ENCODE results near the gene TNRC6C. TPM values are rescaled to one million over a fixed set of nuclear protein-coding genes. Genes with fewer than 3 reads are reported as not detected.

TNRC6C gene
- total RNA-seq, 4 donors from 2014 or later = 4.8 to 14.5 (median 11.6) TPM

DNA sequence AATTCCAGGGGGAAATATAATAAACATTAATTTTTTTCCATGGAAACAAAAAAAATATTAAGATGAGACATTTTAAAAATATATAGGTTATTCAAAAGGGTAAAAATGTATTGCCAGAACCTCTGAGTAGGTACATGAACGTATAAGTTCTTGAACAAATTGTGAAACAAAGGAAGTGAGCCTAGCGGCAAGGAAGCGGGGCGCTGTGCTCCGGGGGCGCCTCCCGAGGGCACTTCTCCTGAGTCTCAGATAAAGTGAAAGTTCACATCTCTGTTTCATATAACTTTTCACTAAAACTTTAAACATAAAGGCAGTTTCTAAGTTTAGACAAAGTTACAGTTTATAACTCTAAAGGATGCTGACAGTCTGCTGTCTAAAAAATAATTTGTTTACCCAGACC lies 52.3 kb downstream of the TNRC6C start:
- Histone ChIP-seq H3K27me3 (no peaks in the 10 kb centered on the region), H3K4me1 (peaks cover 4% of the 10 kb centered on the region), H3K27ac (no peak overlapping the region), H3K4me3 (no peak overlapping the region), H3K36me3 (peaks cover 9% of the 10 kb centered on the region), H3K9me3 (no peaks in the 10 kb centered on the region)
- WGBS = 73% methylated on average over 7 of the region's 7 CpGs
- no peak for DNase-seq (ENCODE audit: low spot score in 2 of 2)
- TF ChIP-seq, protein P1, sequence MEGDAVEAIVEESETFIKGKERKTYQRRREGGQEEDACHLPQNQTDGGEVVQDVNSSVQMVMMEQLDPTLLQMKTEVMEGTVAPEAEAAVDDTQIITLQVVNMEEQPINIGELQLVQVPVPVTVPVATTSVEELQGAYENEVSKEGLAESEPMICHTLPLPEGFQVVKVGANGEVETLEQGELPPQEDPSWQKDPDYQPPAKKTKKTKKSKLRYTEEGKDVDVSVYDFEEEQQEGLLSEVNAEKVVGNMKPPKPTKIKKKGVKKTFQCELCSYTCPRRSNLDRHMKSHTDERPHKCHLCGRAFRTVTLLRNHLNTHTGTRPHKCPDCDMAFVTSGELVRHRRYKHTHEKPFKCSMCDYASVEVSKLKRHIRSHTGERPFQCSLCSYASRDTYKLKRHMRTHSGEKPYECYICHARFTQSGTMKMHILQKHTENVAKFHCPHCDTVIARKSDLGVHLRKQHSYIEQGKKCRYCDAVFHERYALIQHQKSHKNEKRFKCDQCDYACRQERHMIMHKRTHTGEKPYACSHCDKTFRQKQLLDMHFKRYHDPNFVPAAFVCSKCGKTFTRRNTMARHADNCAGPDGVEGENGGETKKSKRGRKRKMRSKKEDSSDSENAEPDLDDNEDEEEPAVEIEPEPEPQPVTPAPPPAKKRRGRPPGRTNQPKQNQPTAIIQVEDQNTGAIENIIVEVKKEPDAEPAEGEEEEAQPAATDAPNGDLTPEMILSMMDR (IDR thresholded peaks at IDR 0.05) = no peak
- TF ChIP-seq POLR2AphosphoS5 (IDR thresholded peaks at IDR 0.05) = no peak
- TF ChIP-seq EP300 (IDR thresholded peaks at IDR 0.05) = no peak
- TF ChIP-seq POLR2A (IDR thresholded peaks at IDR 0.05) = no peak

- H3K4me3 ChIP-seq = no peak overlapping the region
- H3K27me3 ChIP-seq = no peaks in the 10 kb centered on the region
- DNase-seq (ENCODE audit: low spot score in 2 of 2) = no peak
- no peak overlapping the region for H3K27ac ChIP-seq
- peaks cover 4% of the 10 kb centered on the region for H3K4me1 ChIP-seq
- H3K36me3 ChIP-seq = peaks cover 4% of the 10 kb centered on the region
- no peaks in the 10 kb centered on the region for H3K9me3 ChIP-seq
- 90% methylated on average over 1 of the region's 1 CpG for WGBS
- no peak for TF ChIP-seq EP300 (IDR thresholded peaks at IDR 0.05)
- TF ChIP-seq, protein P1 (IDR thresholded peaks at IDR 0.05) = no peak
- no peak for TF ChIP-seq POLR2AphosphoS5 (IDR thresholded peaks at IDR 0.05)
- no peak for TF ChIP-seq POLR2A (IDR thresholded peaks at IDR 0.05)
Observed at GRCh38 chr17:78012428-78012827, 53.9 kb downstream of the TNRC6C start.

DNA sequence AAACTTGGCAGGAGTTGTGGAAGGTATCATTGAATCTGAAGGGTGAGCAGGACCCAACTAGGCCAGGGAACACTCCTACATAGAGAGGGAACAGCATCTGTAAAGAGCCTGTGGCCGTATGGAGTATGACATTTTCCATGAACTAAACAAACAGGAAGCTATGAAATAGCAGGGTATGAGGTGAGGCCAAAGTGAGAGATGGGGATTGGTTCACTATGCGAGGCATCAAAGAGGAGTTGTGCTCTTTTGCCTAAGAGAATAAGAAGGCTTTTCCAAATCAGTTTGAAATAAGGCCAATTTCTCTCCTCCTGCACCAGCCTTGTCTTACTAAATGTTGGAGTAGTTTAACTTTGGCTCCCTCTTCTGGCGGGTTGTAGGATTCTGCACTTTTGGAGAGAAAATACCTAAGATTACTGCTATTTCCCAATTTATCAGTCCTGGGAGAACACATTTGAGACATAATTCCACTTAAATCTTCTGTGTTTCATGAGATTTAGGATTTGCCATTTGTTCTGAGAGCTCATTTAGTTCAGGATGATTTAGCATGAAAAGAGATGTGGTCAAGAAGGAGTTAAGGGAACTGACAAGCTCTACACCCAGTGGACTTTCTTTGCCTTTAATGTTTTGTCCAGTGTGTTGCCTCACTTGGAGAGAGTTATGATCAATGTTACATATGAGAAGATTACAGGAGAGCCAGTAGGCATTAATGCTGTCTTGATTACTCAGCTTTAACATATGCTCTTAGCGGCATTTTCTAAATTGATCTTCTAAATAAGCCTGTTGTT lies 55.4 kb downstream of the TNRC6C start:
- DNase-seq (ENCODE audit: low spot score in 2 of 2) = no peak

GRCh38 chr17:78014646-78015045 lies 56.1 kb downstream of the TNRC6C start:
- TF ChIP-seq EP300 (IDR thresholded peaks at IDR 0.05) (no peak), POLR2A (IDR thresholded peaks at IDR 0.05) (no peak), POLR2AphosphoS5 (IDR thresholded peaks at IDR 0.05) (no peak)
- TF ChIP-seq, protein P1 (IDR thresholded peaks at IDR 0.05) = no peak
- H3K4me3 ChIP-seq = no peak overlapping the region
- H3K9me3 ChIP-seq = no peaks in the 10 kb centered on the region
- no peak for DNase-seq (ENCODE audit: low spot score in 2 of 2)
- H3K4me1 ChIP-seq = peaks cover 4% of the 10 kb centered on the region
- no peak overlapping the region for H3K27ac ChIP-seq
- 88% methylated on average over 5 of the region's 5 CpGs for WGBS
- H3K27me3 ChIP-seq = no peaks in the 10 kb centered on the region
- peaks cover 4% of the 10 kb centered on the region for H3K36me3 ChIP-seq

More for the DNA sequence above, 55.4 kb downstream of the TNRC6C start:
- Histone ChIP-seq H3K36me3 (peaks cover 4% of the 10 kb centered on the region), H3K4me1 (peaks cover 4% of the 10 kb centered on the region), H3K27ac (no peak overlapping the region), H3K9me3 (no peaks in the 10 kb centered on the region), H3K27me3 (no peaks in the 10 kb centered on the region), H3K4me3 (no peak overlapping the region)
- TF ChIP-seq, protein P1 (IDR thresholded peaks at IDR 0.05) = peak; percentile 51 to 72
- TF ChIP-seq POLR2AphosphoS5 (IDR thresholded peaks at IDR 0.05) = no peak
- WGBS = 37% methylated on average over 4 of the region's 4 CpGs

DNA sequence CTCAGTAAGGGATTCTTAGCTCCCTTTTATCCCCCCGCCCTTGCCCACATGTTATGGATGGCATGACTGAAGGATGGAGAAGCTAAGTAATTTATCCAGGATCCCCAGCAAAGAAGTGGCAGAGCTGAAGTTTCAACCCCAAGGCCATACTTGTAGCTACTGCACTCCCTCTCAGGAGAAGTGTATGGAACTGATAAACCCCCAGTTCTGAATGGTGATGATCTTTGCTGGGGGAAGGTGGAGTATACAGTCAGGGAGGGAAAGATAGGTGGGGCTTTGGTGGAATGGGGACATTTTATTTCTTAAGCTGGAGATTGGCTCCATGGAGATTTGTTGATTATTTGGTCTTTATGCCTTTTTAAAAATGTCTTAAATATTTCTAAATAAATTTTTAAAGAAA lies 58.3 kb downstream of the TNRC6C start:
- Histone ChIP-seq H3K9me3 (no peaks in the 10 kb centered on the region), H3K4me3 (no peak overlapping the region), H3K27me3 (no peaks in the 10 kb centered on the region), H3K4me1 (peaks cover 4% of the 10 kb centered on the region), H3K27ac (no peak overlapping the region), H3K36me3 (no peaks in the 10 kb centered on the region)
- WGBS = 85% methylated on average over 1 of the region's 1 CpG
- DNase-seq (ENCODE audit: low spot score in 2 of 2) = no peak
- TF ChIP-seq EP300 (IDR thresholded peaks at IDR 0.05) = no peak
- no peak for TF ChIP-seq POLR2AphosphoS5 (IDR thresholded peaks at IDR 0.05)
- TF ChIP-seq, protein P1 (IDR thresholded peaks at IDR 0.05) = no peak
- TF ChIP-seq POLR2A (IDR thresholded peaks at IDR 0.05) = no peak

Data from suprapubic skin (tissue), 4 donors.